UCSD-AML1 (cell line): ENCODE results near the gene REM1.
"Not testable (repeated sequence)": the region's sequence is repeated elsewhere in the genome, so short reads cannot be mapped to it uniquely, and the experiment has no call there.

Experiments
- DNase-seq: peaks from one replicate; lab custom pipeline; 2025; ENCODE audit not compliant: unreplicated experiment; lab: John Stamatoyannopoulos, UW

REM1 gene

GRCh38 chr20:31484001-31484400 is 8.9 kb downstream of the REM1 start:
- DNase-seq: no peak

DNA sequence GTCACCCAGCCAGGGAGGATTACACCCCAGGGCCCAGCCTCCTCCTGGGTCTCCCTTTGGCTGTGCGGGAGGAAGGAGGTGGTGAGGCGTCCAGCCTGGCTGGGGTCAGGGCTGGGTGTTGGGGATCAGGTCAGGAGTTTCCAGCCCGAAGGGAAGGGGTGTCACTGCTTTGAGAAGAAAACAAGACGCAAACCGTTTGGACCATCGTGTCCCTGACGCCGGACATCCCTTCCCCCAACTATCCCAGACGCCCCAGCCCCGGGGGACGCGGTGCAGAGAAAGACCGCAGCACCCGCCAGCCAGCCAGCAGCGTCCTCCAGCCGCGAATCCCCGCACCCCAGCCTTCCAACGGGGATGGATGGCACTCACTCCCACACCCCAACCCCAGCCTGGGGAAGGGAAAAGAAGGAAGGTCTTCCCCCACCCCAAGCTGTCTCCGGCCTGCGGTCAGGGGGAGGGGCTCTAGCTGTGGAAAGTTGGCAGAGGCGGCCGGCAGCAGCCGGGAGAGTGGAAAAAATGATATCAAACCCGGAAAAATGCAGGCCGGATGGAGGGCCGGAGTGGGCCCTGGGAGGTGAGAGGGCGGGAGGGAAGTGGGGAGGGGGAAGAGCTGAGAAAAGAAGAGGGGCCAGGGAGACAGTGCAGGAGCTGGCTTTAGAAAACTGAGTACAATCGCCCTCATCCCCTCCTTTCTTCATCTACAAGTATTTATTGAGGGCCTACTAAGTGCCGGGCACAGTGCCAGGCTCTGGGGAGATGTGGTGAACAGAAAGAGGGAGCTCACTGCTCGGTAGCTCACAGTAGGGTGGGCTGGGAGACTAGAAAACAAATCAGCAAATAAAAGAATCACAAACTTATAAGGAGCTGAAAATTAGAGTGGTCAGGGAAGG is 10.6 kb downstream of the REM1 start:
- DNase-seq: peak; percentile 95

- no peak for DNase-seq
Observed at GRCh38 chr20:31488115-31488514, 13.0 kb downstream of the REM1 start.

- no peak for DNase-seq
Observed at GRCh38 chr20:31489152-31489551, 14.1 kb downstream of the REM1 start.

DNA sequence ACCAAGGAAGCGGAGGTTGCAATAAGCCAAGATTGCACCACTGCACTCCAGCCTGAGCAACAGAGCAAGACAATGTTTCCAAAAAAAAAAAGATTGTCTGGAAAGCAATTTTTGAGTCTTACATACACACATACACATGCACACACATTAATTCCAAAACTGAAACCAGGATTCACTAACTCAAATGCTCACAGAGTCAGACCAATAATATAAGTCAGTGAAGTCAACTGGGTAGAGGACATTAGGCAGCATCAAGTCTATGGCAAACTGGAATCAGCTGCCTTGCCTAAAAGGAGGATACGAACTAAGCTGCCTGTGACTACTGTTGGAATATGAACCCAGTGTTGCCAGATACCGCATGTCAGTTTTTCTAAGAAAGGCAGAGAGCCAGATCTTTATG is 15.7 kb downstream of the REM1 start:
- no peak for DNase-seq

DNA sequence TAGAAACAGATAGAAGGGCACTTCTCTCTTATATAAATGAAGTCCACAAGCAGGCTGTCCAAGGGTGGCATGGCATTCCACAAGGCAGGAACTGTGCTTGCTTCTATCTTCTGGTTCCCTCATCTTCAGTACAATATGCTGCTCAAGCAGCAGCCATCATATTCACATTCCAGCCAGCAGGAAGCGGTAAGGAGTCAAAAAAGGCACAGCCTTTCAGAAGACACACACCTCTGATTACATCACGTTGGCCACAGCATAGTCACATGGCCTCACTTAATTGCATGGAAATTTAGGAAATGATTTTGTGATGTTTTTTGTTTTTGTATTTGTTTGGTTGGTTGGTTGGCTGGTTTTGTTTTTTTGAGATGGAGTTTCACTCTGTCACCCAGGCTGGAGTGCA is 19.0 kb downstream of the REM1 start:
- no peak for DNase-seq

DNA sequence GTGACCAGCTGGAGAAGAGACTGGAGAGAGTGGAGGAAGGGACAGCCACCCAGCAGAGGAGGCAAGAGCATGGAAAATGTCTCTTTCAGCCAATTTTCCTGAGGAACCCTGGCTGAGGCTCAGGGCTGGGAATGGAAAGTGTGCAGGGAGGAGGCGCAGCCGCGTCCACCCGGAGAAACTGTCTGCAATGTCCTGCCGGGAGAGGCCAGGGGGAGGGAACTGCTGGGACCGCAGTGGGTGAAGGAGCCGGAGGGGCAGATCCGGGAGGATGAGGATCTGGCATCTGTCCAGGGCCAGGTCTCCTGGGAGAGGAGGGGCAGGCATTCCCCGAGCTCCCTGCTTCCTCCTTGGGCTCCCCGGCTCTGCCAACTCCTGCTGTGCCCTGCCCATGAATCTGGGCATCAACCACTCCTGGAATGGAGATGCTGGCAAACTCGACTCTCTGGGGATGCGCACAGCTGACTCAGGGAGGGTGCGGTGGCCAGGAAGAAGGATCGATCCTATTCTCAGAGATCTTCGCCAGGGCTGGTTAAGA is 21.7 kb downstream of the REM1 start:
- DNase-seq: no peak

- no peak for DNase-seq
Observed at GRCh38 chr20:31497838-31498540, 22.9 kb downstream of the REM1 start.

DNA sequence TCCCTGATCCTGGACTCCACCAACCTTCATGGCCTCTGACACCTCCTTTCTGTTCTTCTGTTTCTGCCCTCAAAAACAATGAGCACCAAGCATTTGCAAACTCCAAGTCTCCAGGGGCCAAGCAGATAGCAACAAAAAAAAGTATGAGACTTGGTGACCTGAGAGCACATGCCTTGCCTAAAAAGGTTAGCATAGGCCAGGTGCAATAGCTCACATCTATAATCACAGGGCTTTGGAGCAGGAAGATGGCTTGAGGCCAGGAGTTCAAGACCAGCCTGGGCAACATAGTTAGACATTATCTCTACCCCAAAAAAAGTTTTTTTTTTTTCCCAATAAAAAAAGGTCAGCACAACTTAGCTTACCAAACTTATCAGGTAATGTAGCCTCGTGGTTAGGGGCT is 25.4 kb downstream of the REM1 start:
- no peak for DNase-seq

DNA sequence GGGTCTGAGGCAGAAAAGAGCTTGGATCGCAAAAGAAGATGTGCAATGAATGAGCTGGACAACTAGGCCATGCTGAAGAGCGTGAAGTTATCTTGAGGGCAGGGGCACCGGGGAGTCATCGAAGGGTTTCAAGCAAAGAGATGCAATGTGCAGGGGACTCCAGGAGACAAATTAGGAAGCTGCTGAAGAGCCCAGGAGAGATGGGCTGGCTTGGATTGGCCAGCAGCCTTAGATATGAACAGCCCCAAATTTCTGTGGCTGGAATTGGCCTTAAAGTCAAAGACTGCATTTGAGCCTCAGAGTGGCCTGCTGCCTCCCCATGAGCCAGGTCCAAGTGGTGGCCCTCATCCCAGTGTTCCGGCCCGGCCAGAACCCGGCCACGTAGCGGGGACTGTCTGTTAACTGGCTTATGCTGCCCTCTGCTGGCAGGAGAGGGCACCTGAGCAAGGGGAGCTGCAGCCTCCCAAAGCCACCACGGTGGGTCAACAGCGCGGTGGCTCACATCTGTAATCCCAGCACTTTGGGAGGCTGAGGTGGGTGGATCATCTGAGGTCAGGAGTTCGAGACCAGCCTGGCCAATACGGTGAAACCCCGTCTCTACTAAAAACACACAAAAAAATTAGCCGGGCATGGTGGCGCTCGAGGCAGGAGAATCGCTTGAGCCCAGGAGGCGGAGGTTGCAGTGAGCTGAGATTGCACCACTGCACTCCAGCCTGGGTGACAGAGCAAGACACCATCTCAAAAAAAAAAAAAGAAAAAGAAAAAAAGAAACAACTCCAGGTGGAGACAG is 28.0 kb downstream of the REM1 start:
- DNase-seq: peak; percentile 78

DNA sequence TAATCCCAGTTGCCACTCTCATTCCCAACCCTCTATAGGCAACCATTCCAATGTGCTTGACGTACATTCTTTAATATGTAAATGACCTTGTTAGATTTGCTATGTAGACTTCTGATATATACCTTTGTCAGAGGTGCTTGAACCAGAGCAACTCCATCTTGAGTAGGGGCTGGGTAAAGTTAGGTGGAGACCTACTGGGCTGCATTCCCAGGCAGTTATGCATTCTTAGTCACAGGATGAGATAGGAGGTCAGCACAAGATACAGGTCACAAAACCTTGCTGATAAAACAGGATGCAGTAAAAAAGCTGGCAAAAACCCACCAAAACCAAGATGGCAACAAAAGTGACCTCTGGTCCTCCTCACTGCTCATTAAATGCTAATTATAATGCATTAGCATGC is 30.8 kb downstream of the REM1 start:
- no peak for DNase-seq

- no peak for DNase-seq
Observed at GRCh38 chr20:31508517-31509244, 33.6 kb downstream of the REM1 start.

DNA sequence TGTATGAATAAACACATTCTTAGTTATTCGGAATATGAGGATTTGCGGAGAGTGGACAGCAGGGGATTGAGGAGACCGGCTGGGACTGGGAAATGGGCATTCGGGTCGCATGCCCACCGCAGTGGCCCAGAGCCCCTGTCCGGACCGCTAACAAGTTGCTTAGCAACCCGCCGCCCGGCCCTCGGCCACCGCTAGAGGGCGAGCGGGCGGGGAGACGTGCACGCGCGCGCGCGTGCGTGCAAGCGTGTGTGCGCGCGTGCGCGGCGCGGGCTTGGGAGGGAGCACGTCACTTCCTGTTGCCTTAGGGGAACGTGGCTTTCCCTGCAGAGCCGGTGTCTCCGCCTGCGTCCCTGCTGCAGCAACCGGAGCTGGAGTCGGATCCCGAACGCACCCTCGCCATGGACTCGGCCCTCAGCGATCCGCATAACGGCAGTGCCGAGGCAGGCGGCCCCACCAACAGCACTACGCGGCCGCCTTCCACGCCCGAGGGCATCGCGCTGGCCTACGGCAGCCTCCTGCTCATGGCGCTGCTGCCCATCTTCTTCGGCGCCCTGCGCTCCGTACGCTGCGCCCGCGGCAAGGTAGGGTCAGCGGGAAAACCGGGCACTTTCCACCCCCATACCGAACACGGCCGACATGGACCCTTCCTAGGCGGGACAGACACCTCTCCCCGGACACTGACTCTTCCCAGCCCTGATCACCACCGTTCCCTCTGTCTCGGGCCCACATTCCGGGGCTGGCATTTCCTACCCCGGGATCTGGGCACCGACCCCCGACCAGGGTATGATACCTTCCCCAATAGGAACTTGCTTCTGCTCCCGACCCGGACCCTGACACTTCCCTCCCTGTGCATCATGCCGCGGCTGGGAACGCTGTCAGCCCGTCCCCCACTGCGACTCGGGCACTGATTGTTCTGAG is 39.3 kb downstream of the REM1 start, which contains the start of gene HM13:
Gene HM13, plus strand, starts transcription at position 289 of the 918 bp plus-strand sequence. Its CDS starts 110 bp downstream, at position 399.
- DNase-seq: peak; percentile 94

GRCh38 chr20:31515072-31515774 is 40.1 kb downstream of the REM1 start:
- no peak for DNase-seq

GRCh38 chr20:31515775-31516107 is 40.7 kb downstream of the REM1 start:
- peak; percentile 48 for DNase-seq

GRCh38 chr20:31516166-31516565 is 41.1 kb downstream of the REM1 start:
- DNase-seq: no peak

DNA sequence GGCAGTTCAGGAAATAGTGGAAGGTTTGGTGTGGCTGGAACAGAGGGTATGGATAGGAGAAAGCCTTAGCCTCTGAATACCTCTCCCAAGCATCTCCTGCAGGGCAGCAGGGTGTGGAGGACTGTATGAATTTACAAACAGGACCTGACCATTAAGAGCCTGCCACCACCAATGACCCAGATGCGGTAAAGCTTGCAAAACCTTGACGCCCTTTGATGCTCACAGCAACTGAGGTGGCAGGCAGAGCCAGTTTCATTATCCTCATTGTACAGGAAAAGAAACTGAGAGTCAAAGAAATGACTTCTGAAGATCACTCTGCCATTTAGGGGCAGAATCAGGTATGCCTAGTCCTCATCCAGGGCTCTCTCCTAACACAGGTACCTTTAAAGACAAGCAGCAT is 41.6 kb downstream of the REM1 start:
- DNase-seq: no peak

DNA sequence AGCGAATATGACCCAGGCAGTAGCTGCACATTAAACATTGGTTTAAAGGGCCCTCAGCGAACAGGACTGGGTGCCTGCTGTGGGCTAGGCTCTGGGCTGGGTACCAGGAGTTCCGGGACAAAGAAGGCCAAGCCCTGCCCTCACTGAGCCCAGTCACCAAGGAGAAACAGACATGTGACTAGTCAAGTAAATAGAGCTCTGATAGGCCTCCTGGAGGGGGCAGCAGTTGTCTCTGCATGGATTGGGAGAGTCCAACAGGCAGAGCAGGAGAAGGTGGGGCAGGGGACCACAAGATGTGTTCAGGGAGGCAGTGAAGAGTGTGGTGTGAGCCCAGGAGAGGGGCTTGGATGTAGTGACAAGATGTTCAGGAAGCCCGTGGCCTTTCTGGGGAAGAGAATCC is 42.3 kb downstream of the REM1 start:
- peak; percentile 57 for DNase-seq

DNA sequence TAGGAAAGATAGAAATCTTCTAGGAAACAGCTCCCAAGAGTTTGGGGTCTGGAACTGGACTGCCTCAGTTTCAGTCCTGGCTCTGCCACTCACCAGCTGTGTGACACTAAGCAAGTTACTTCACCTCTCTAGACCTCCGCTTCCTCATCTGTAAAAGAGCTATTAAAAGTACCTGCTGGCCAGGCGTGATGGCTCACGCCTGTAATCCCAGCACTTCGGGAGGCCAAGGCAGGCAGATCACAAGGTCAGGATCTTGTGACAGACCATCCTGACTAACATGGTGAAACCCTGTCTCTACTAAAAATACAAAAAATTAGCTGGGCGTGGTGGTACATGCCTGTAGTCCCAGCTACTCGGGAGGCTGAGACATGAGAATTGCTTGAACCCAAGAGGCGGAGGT is 46.2 kb downstream of the REM1 start:
- DNase-seq: not testable (repeated sequence)
